K562 (cell line): ENCODE data around the gene ZNF616. TPM values are rescaled to one million over a fixed set of nuclear protein-coding genes. Genes with fewer than 3 reads are reported as not detected.
A peak's percentile ranks its signal among the peaks of the same experiment; 100 is the strongest.

ENCODE experiments used
- ATAC-seq: fragments of 200-7000 bp; cut with Tn5 transposase; 3 replicates; pipeline ENCODE4 v1.9.1; 2020; ENCODE audit warnings: moderate library complexity
- BruUV-seq: library from RNA; stranded (reverse); fragments of 400-500 nt; replicated peaks from 2 replicates; lab custom pipeline; 2021; lab: Mats Ljungman, UMichigan
- CTCF ChIA-PET: fragments of 300-600 bp; formaldehyde crosslinking; extraction: SDS; loops from one replicate; lab custom pipeline; 2021; ENCODE audit warnings: low intra/inter-chr PET ratio; lab: Yijun Ruan, JAX
- POLR2A ChIA-PET: fragments of 300-600, 350-650 bp; sonication (Branson Sonifier 250); formaldehyde crosslinking; extraction: SDS; loops from one replicate; lab custom pipeline; 2021; ENCODE audit warnings: antibody characterized with exemption, inconsistent platforms; lab: Yijun Ruan, JAX
- DNase-seq, 4 experiments: peaks; one replicate each; pipeline versions ENCODE4 v3.0.0 to v3.0.0-alpha.2; 2011 to 2018; ENCODE audit warnings: low spot score in 3 of 4, mixed read lengths in 3 of 4; ENCODE audit errors: extremely low read depth in 1 of 4
- FAIRE-seq: peaks from 2 replicates; lab custom pipeline; 2011; peaks lifted over from hg19 to GRCh38; lab: Jason Lieb, UNC
- H2AFZ ChIP-seq: 2 replicates; pipeline ENCODE4 v1.6.0; 2011; ENCODE audit warnings: low read depth, low read length, control low read depth, inconsistent platforms
- H3K27ac ChIP-seq: fragments of 200-600 bp; 3 replicates; pipeline ENCODE4 v1.8.0; 2011; ENCODE audit warnings: low read depth, mild to moderate bottlenecking, control low read depth, inconsistent platforms, low read length, moderate library complexity, mixed read lengths; ENCODE audit errors: extremely low read depth
- H3K27me3 ChIP-seq, 2 experiments: fragments of 300-600 bp in 1 of 2; 2 replicates in 1 of 2; 3 replicates in 1 of 2; pipeline versions ENCODE4 v1.6.0 to v1.8.0; 2011; ENCODE audit warnings: inconsistent platforms in 2 of 2, low read length in 2 of 2, mild to moderate bottlenecking in 1 of 2, mixed read lengths in 1 of 2, moderate library complexity in 1 of 2; ENCODE audit not compliant: control insufficient read depth in 2 of 2, insufficient read depth in 2 of 2
- H3K36me3 ChIP-seq: fragments of 300-600 bp; 3 replicates; pipeline ENCODE4 v1.8.0; 2011; ENCODE audit warnings: mild to moderate bottlenecking, low read length, inconsistent platforms; ENCODE audit not compliant: control insufficient read depth, insufficient read depth
- H3K4me1 ChIP-seq, 2 experiments: fragments of 200-600 bp in 1 of 2; replicated peaks in 1 of 2; 2 replicates in 1 of 2; 3 replicates in 1 of 2; pipeline versions ENCODE4 v1.5.1 to v1.8.0; 2011; ENCODE audit warnings: inconsistent platforms in 2 of 2, low read length in 2 of 2, mild to moderate bottlenecking in 1 of 2, mixed read lengths in 1 of 2, moderate library complexity in 1 of 2; ENCODE audit not compliant: control insufficient read depth in 2 of 2, insufficient read depth in 2 of 2
- H3K4me2 ChIP-seq: 2 replicates; pipeline ENCODE4 v1.6.1; 2011; ENCODE audit warnings: low read length, control low read depth, inconsistent platforms, mixed read lengths; ENCODE audit not compliant: insufficient read depth
- H3K4me3 ChIP-seq: fragments of 200-600 bp; sonication (generic), shearing (Covaris generic); 2 replicates; pipeline ENCODE4 v1.5.1; 2016; ENCODE audit warnings: control low read depth, inconsistent platforms
- H3K79me2 ChIP-seq: fragments of 200-600 bp; 3 replicates; pipeline ENCODE4 v1.8.0; 2011; ENCODE audit warnings: low read length, inconsistent platforms; ENCODE audit not compliant: control insufficient read depth, insufficient read depth
- H3K9ac ChIP-seq, 2 experiments: 2 replicates each; pipeline versions ENCODE4 v1.6.0 to v1.6.1; 2011; ENCODE audit warnings: low read depth in 2 of 2, low read length in 2 of 2, control low read depth in 1 of 2, inconsistent platforms in 1 of 2, mild to moderate bottlenecking in 1 of 2, mixed read lengths in 1 of 2; ENCODE audit not compliant: insufficient read depth in 1 of 2
- H3K9me1 ChIP-seq: one replicate; pipeline ENCODE4 v1.6.0; 2011; ENCODE audit warnings: inconsistent platforms, mild to moderate bottlenecking, low read length, moderate library complexity; ENCODE audit not compliant: control insufficient read depth, insufficient read depth
- H3K9me3 ChIP-seq: replicated peaks from 2 replicates; pipeline ENCODE4 v1.5.1; 2011; ENCODE audit warnings: low read depth, low read length, inconsistent platforms; ENCODE audit not compliant: control insufficient read depth, insufficient read depth
- H4K20me1 ChIP-seq: replicated peaks from 2 replicates; pipeline ENCODE4 v1.6.1; 2011; ENCODE audit warnings: low read length, inconsistent platforms, mixed read lengths; ENCODE audit not compliant: control insufficient read depth, insufficient read depth
- CXXC5 ChIP-seq: fragments of 250-450 bp; sonication (Bioruptor Pico); IDR thresholded peaks from 2 replicates; pipeline ENCODE4 v1.8.0; 2022; ENCODE audit warnings: inconsistent platforms, mild to moderate bottlenecking, moderate library complexity
- GABPB1 ChIP-seq: sonication (generic); formaldehyde crosslinking; IDR thresholded peaks from 2 replicates; pipeline ENCODE4 v1.8.0; 2022; ENCODE audit warnings: mild to moderate bottlenecking, missing genetic modification reagents
- IFI16 ChIP-seq: fragments of 250-450 bp; sonication (Bioruptor Pico); IDR thresholded peaks from 2 replicates; pipeline ENCODE4 v2.1.2; 2022; ENCODE audit warnings: mild to moderate bottlenecking, inconsistent platforms
- KLF6 ChIP-seq: fragments of 250-450 bp; sonication (Bioruptor Pico); IDR thresholded peaks from 2 replicates; pipeline ENCODE4 v1.4.0; 2020; ENCODE audit warnings: mild to moderate bottlenecking, moderate library complexity, borderline replicate concordance
- MEF2A ChIP-seq: IDR thresholded peaks from 2 replicates; pipeline ENCODE4 v1.6.1; 2011; ENCODE audit warnings: low read depth, mild to moderate bottlenecking, low read length, moderate library complexity; ENCODE audit not compliant: control insufficient read depth
- MTF1 ChIP-seq: fragments of 250-450 bp; sonication (Bioruptor Pico); IDR thresholded peaks from 2 replicates; pipeline ENCODE4 v1.9.0; 2021; ENCODE audit warnings: moderate library complexity, mild to moderate bottlenecking, inconsistent platforms, borderline replicate concordance
- NELFE ChIP-seq: IDR thresholded peaks from 2 replicates; pipeline ENCODE4 v1.6.1; 2011; ENCODE audit warnings: mild to moderate bottlenecking; ENCODE audit not compliant: insufficient read depth, insufficient read length
- NFE2L1 ChIP-seq: fragments of 450-650 bp; IDR thresholded peaks from 2 replicates; pipeline ENCODE4 v1.6.1; 2016; ENCODE audit warnings: missing genetic modification characterization, low read depth, mild to moderate bottlenecking, missing compliant biosample characterization, moderate library complexity, borderline replicate concordance
- NR2C2 ChIP-seq, 2 experiments: fragments of 200-800 bp in 1 of 2; sonication (Bioruptor generic) in 1 of 2; sonication (generic) in 1 of 2; formaldehyde crosslinking in 1 of 2; IDR thresholded peaks; 2 replicates each; pipeline versions ENCODE4 v1.6.1 to v1.8.0; 2016 to 2022; ENCODE audit warnings: mild to moderate bottlenecking in 1 of 2, missing compliant biosample characterization in 1 of 2, missing genetic modification characterization in 1 of 2, missing genetic modification reagents in 1 of 2
- PML ChIP-seq: IDR thresholded peaks from 2 replicates; pipeline ENCODE4 v1.6.1; 2012; ENCODE audit warnings: low read length, inconsistent platforms
- POLR2A ChIP-seq: fragments of 450-650 bp; conservative IDR thresholded peaks from 2 replicates; pipeline ENCODE4 v1.6.1; 2016
- POLR2AphosphoS5 ChIP-seq: IDR thresholded peaks from 2 replicates; pipeline ENCODE4 v1.6.1; 2011; ENCODE audit warnings: mild to moderate bottlenecking, low read depth, low read length, moderate library complexity; ENCODE audit not compliant: control insufficient read depth, insufficient read depth
- RNF2 ChIP-seq: sonication (generic); IDR thresholded peaks from 2 replicates; pipeline ENCODE4 v1.6.1; 2016
- SLC30A9 ChIP-seq: fragments of 250-450 bp; sonication (Bioruptor Pico); IDR thresholded peaks from 2 replicates; pipeline ENCODE4 v1.8.0; 2022; ENCODE audit warnings: mild to moderate bottlenecking, moderate library complexity
- SRF ChIP-seq, 2 experiments: fragments of 250-450, 450-650 bp in 1 of 2; sonication (Bioruptor Pico) in 1 of 2; sonication (generic) in 1 of 2; formaldehyde crosslinking; IDR thresholded peaks; 2 replicates each; pipeline versions ENCODE4 v1.5.0 to v1.5.1; 2020 to 2022; ENCODE audit warnings: mild to moderate bottlenecking in 1 of 2, missing genetic modification reagents in 1 of 2
- TCF7L2 ChIP-seq: fragments of 150-350 bp; IDR thresholded peaks from 2 replicates; pipeline ENCODE4 v1.6.1; 2016; ENCODE audit warnings: low read depth, mild to moderate bottlenecking, low read length, moderate library complexity
- ZC3H11A ChIP-seq: IDR thresholded peaks from 2 replicates; pipeline ENCODE4 v1.6.1; 2012; ENCODE audit warnings: low read depth, low read length, improper control_type of control experiment
- ZFP1 ChIP-seq: fragments of 450-650 bp; formaldehyde crosslinking; IDR thresholded peaks from 2 replicates; pipeline ENCODE4 v1.4.0; 2020; ENCODE audit warnings: mild to moderate bottlenecking, mixed read lengths
- ZNF12 ChIP-seq: sonication (generic); formaldehyde crosslinking; IDR thresholded peaks from 2 replicates; pipeline ENCODE4 v1.4.0; 2020; ENCODE audit warnings: mild to moderate bottlenecking, missing genetic modification reagents
- WGBS: fragments of 100-300 bp; shearing (Covaris generic); methylation state at CpG from one replicate; pipeline ENCODE4 v1.1.6; 2016; ENCODE audit warnings: low coverage, mixed read lengths; ENCODE audit not compliant: insufficient coverage; ENCODE audit errors: missing lambda C conversion rate; 5-methylcytosine and 5-hydroxymethylcytosine counted together
- in situ Hi-C: fragments of 300-500 bp; cut with MboI; formaldehyde crosslinking; loops from 4 replicates; pipeline ENCODE4 v1.15.0; 2018; ENCODE audit warnings: inconsistent platforms, mixed read lengths
- intact Hi-C: fragments of 100-400 bp; cut with micrococcal nuclease; formaldehyde crosslinking; loops from 2 replicates; pipeline ENCODE4 v1.14.2; 2022
- polyA plus RNA-seq, 8 experiments: library from polyadenylated mRNA; depleted of rRNA in 4 of 8; stranded (reverse) in 5 of 8; unstranded in 3 of 8; fragments of >200 nt; fragmentation: Nextera tagmentation in 2 of 8; fragmentation: Illumina TruSeq in 1 of 8; extraction: Ambion mirVana in 2 of 8; extraction: Trizol in 1 of 8; gene quantifications; 2 replicates each; pipeline versions ENCODE4 v1.2.1 to v1.2.3, GENCODE V29; 2011 to 2014; ENCODE audit warnings: inconsistent platforms in 1 of 8, missing spikeins in 1 of 8
- total RNA-seq, 7 experiments: library from RNA; depleted of rRNA in 6 of 7; stranded (reverse); fragments of >200 nt in 6 of 7; fragmentation: Illumina TruSeq in 2 of 7; extraction: Trizol in 2 of 7; gene quantifications; 2 replicates each; pipeline versions ENCODE4 v1.2.1 to v1.2.3, GENCODE V29; 2011 to 2021; ENCODE audit warnings: low replicate concordance in 1 of 7
- TF ChIP-seq, protein P1 (sequence below): fragments of 200-800 bp; sonication (Bioruptor generic); IDR thresholded peaks from 2 replicates; pipeline ENCODE4 v1.6.1; 2017; ENCODE audit warnings: missing genetic modification characterization, missing compliant biosample characterization

The ZNF616 gene
- total and polyA plus RNA-seq, 9 of the 15 experiments (the other 6 are each of a cell fraction or from before 2014, with no cell fraction given) = 3.4 to 13.0 (median 6.7) TPM

DNA sequence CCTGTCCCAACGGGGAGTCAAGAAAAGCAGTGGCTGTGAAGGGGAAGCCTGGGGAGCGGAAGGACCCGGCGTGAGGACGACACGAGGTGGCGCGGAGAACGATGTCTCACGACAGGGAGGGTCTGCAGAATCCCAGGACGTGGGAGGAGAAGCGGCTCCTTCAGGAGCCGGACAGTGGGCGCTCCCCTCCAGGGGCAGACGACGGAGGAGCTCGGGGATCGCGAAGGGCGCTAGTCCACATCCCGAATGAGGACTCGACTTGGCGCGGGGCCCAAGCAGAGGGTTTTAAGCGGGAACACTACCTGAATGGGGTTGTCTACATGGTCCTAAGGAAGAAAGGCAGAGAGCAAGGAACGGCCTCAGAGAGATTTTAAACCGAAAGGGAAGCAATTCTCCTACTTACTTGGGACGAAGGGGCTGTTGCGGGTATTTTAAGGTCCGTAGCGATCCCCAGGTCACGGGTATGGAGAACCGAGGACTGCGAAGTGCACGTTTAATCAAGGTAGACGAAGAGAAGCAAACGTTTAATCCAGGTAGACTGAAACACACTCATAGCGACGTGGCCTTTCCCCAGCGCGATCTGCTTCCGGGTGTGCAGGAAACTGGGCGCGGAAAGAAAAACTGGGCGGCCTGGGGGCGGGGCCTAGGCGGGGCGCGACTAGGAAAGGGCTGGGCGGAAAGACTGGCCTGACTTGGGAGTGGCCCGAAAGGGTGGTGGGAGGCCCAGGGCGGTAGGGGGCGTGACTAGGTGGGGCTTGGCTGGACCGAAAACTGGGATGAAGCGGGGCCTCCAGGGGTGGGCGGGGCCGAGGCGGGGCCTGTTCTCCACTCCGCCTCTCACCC is 44.3 kb downstream of the ZNF616 start, which contains the start of gene ZNF841:
ZNF841 (minus strand) TSS at position 594 of the 843 bp plus-strand sequence. CDS start 10,964 bp downstream, outside the sequence.
- DNase-seq = peak; percentile 96 to 97 (median 96)
- H3K27ac ChIP-seq = peak within 1 kb of the TSS; percentile 84
- CTCF ChIA-PET = no interaction called here
- intact Hi-C loops = no loop called here
- no peaks in the 10 kb centered on the region for H4K20me1 ChIP-seq
- no peaks in the 10 kb centered on the region for H3K27me3 ChIP-seq
- H3K79me2 ChIP-seq = peaks cover 33% of the 10 kb centered on the region
- H3K4me1 ChIP-seq = peaks cover 3 to 4% of the 10 kb centered on the region in 2 experiments; a peak in 3 of 5 replicates
- H3K9ac ChIP-seq = peak within 1 kb of the TSS; percentile 90 to 99
- peaks cover 22% of the 10 kb centered on the region for H3K9me3 ChIP-seq
- in situ Hi-C loops = no loop called here
- peak; percentile 79 for FAIRE-seq
- WGBS = under 1% methylated on average over 43 of the region's 59 CpGs
- H2AFZ ChIP-seq = peak within 1 kb of the TSS; percentile 87
- H3K9me1 ChIP-seq = no peaks in the 10 kb centered on the region
- peaks cover 22% of the 10 kb centered on the region; the same call in 2 of the 3 replicates for H3K36me3 ChIP-seq
- POLR2A ChIA-PET = interaction anchor here (0.7 to 2.0 kb wide), 4 partner anchors 10 to 299 kb away, joined by 3 to 6 read pairs (median 5); partner anchors contain the start of gene ZNF432
- peak within 1 kb of the TSS; percentile 67 for H3K4me3 ChIP-seq
- TSS peak; percentile 78 for BruUV-seq
- peak within 1 kb of the TSS; percentile 95 for H3K4me2 ChIP-seq
- ATAC-seq = peak; percentile 99
- TF ChIP-seq, protein P1, sequence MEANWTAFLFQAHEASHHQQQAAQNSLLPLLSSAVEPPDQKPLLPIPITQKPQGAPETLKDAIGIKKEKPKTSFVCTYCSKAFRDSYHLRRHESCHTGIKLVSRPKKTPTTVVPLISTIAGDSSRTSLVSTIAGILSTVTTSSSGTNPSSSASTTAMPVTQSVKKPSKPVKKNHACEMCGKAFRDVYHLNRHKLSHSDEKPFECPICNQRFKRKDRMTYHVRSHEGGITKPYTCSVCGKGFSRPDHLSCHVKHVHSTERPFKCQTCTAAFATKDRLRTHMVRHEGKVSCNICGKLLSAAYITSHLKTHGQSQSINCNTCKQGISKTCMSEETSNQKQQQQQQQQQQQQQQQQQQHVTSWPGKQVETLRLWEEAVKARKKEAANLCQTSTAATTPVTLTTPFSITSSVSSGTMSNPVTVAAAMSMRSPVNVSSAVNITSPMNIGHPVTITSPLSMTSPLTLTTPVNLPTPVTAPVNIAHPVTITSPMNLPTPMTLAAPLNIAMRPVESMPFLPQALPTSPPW (CRISPR knock-in tag) = peak; percentile 57
- TF ChIP-seq ZFP1 (CRISPR knock-in tag) (no peak), NELFE (no peak), NFE2L1 (tag) (no peak), TCF7L2 (no peak), ZC3H11A (no peak), KLF6 (CRISPR knock-in tag) (no peak), POLR2AphosphoS5 (peak; percentile 76), POLR2A (peak; percentile 89), RNF2 (peak; percentile 16; the same call in 1 of the 2 replicates), SRF (CRISPR knock-in tag; IDR thresholded peaks at IDR 0.05) (peak in 1 of 2 experiments; percentile 75; a peak in 2 of 4 replicates), ZNF12 (no peak), MTF1 (CRISPR knock-in tag) (no peak), CXXC5 (CRISPR knock-in tag) (peak; percentile 9), GABPB1 (peak; percentile 56; the same call in 1 of the 2 replicates), IFI16 (CRISPR knock-in tag) (no peak), NR2C2 (CRISPR knock-in tag; IDR thresholded peaks at IDR 0.05) (peak; percentile 82), NR2C2 (tag; IDR thresholded peaks at IDR 0.05) (peak; percentile 98), SLC30A9 (no peak), MEF2A (no peak), PML (peak; percentile 33; the same call in 1 of the 2 replicates)
